Measurements from ENCODE around the gene PLCL1. TPM values are rescaled to one million over a fixed set of nuclear protein-coding genes. Genes with fewer than 3 reads are reported as not detected.

The PLCL1 gene
- total and polyA plus RNA-seq, 2 donors (not counting 3 experiments of a cell fraction or from before 2014, with no cell fraction given): 0.79 to 3.4 TPM

GRCh38 chr2:197975931-197976519 is 171.6 kb downstream of the PLCL1 start:
- intact Hi-C loops (cut with micrococcal nuclease): no loop called here
- Histone ChIP-seq H3K9me1 (replicated peaks; ENCODE audit: control insufficient read depth, extremely low read depth, insufficient read depth, low read length) (no peaks in the 10 kb centered on the region), H3K4me3 (replicated peaks in 1 of 3; ENCODE audit: insufficient read depth in 1 of 3, low read depth in 1 of 3, low read length in 3 of 3) (no peak overlapping the region), H4K20me1 (replicated peaks; ENCODE audit: control insufficient read depth, extremely low read depth, insufficient read depth, low read length) (no peaks in the 10 kb centered on the region), H3K9ac (replicated peaks; ENCODE audit: extremely low read depth, insufficient read depth, low read length) (no peak overlapping the region), H2AFZ (ENCODE audit: low read depth, low read length) (no peak overlapping the region), H3K79me2 (ENCODE audit: control insufficient read depth, insufficient read depth, low read length) (no peaks in the 10 kb centered on the region), H3K27me3 (ENCODE audit: control insufficient read depth in 2 of 2, insufficient read depth in 2 of 2, low read length in 2 of 2) (no peaks in the 10 kb centered on the region), H3K9me3 (replicated peaks; ENCODE audit: control insufficient read depth, insufficient read depth, low read length) (no peaks in the 10 kb centered on the region), H3K4me2 (ENCODE audit: insufficient read depth, low read length) (no peak overlapping the region), H3K27ac (ENCODE audit: insufficient read depth, low read depth, low read length) (no peak overlapping the region), H3K4me1 (ENCODE audit: control insufficient read depth, extremely low read depth, insufficient read depth, low read length) (peaks cover 9% of the 10 kb centered on the region), H3K36me3 (ENCODE audit: control insufficient read depth in 2 of 2, extremely low read depth in 1 of 2, insufficient read depth in 2 of 2, low read length in 2 of 2) (no peaks in the 10 kb centered on the region)
- DNase-seq (ENCODE audit: low read depth, low spot score) (peak; percentile 61), FAIRE-seq (no peak)
- CTCF ChIA-PET: no interaction called here
- TF ChIP-seq MYC (IDR thresholded peaks at IDR 0.05; ENCODE audit: low read depth, low read length) (no peak), POLR2AphosphoS5 (IDR thresholded peaks at IDR 0.05; ENCODE audit: insufficient read depth, low read depth, low read length) (no peak), MAX (IDR thresholded peaks at IDR 0.05; ENCODE audit: insufficient read depth, insufficient read length) (no peak), CTCF (IDR thresholded peaks at IDR 0.05; ENCODE audit: extremely low read depth in 1 of 2, insufficient read depth in 1 of 2, low read depth in 1 of 2, low read length in 2 of 2) (no peak), GATA2 (IDR thresholded peaks at IDR 0.05; ENCODE audit: insufficient read depth, insufficient read length, low read depth, low read length) (no peak), EZH2 (IDR thresholded peaks at IDR 0.05; ENCODE audit: borderline replicate concordance, low read depth, low read length, severe bottlenecking) (no peak), JUN (IDR thresholded peaks at IDR 0.05; ENCODE audit: borderline replicate concordance, insufficient read depth, insufficient read length, low read depth) (no peak), FOS (IDR thresholded peaks at IDR 0.05; ENCODE audit: borderline replicate concordance, insufficient read depth, low read length) (no peak), POLR2A (IDR thresholded peaks at IDR 0.05; ENCODE audit: low read depth, low read length) (no peak)
- POLR2A ChIA-PET: no interaction called here
- dilution Hi-C loops (cut with MboI; ENCODE audit: extremely low pct_ligation_motif_present, low sequenced_read_pairs): no loop called here
- BruUV-seq (replicated peaks): no TSS peak
